Neural cell (in vitro differentiated cells): ENCODE measurements around the gene BNIP2.

Experiments used
- CTCF ChIP-seq: fragments of 450-650 bp; IDR thresholded peaks from 2 replicates; pipeline ENCODE4 v1.5.1; 2014; ENCODE audit warnings: antibody characterized with exemption, mild to moderate bottlenecking, moderate library complexity; ENCODE audit not compliant: poor library complexity, severe bottlenecking
- EP300 ChIP-seq: fragments of 450-650 bp; conservative IDR thresholded peaks from 2 replicates; pipeline ENCODE4 v1.6.1; 2014; ENCODE audit warnings: antibody characterized with exemption, mild to moderate bottlenecking, moderate library complexity; ENCODE audit not compliant: poor library complexity, severe bottlenecking
- POLR2AphosphoS5 ChIP-seq: IDR thresholded peaks from 2 replicates; pipeline ENCODE4 v1.6.1; 2012

GRCh38 chr15:59642351-59642750 is 46.8 kb downstream of the BNIP2 start:
- no peak for TF ChIP-seq EP300
- TF ChIP-seq CTCF = peak; percentile 41
- no peak for TF ChIP-seq POLR2AphosphoS5
